Measurements from ENCODE around the gene NSUN4.

NSUN4 gene

DNA sequence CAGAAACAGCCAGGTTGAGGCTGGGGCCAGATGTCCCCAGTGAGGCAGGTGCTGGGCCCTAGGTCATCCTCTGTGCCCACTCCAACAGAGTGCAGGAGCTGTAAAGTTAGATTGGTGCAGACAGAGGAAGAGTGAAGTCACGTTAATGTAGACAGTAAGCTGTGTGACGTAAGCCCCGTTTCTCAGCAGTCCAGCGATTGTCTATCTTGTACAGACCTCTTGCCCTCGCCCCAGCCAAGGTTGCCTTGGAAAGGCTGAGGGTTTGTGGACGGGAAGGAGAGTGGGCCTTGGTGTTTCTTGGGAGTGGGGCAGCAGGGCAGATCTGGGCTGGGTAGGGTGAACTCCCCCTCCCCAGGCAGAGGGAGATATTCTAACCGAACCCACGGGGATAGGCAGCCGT lies 67.0 kb downstream of the NSUN4 start:
- DNase-seq (ENCODE audit: low read depth): no peak

DNA sequence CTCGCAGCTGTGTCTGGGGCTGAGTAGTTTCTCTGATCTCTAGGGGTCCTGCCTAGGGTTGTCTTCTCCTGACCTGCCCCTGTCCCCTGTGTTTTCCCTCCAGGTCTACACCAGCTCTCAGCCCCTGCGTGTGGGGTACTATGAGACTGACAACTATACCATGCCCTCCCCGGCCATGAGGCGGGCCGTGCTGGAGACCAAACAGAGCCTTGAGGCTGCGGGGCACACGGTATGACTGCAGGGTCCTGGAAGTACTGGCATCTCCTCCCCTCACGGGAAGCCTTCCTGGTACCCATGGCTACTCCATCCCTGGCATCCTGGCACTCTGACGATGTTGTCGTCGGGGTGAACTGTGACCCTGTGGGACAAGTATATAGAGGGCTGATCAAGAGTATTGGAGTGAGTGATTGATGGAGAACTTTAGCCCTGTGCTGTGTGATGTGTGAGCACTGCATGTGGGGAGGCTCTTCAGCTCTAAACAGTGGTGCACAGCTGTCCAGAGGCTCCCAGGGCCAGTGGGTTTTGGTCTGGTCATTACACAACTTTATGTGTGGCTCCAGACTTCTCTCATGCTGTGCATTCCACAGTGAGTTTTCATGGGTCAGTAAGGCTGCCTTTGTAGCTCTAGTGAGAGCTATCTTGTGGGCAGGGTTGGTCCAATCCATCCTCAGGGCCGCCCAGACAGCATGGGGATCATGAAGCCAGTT lies 67.9 kb downstream of the NSUN4 start:
- DNase-seq (ENCODE audit: low read depth): no peak

GRCh38 chr1:46409063-46409372 lies 68.4 kb downstream of the NSUN4 start:
- DNase-seq (ENCODE audit: low read depth): no peak

- DNase-seq (ENCODE audit: low read depth): no peak
Measured at GRCh38 chr1:46410156-46411009, 69.8 kb downstream of the NSUN4 start.

GRCh38 chr1:46411010-46411405 lies 70.4 kb downstream of the NSUN4 start:
- no peak for DNase-seq (ENCODE audit: low read depth)
